H9 (cell line): ENCODE data around the gene OR52B6. TPM values are rescaled to one million over a fixed set of nuclear protein-coding genes. Genes with fewer than 3 reads are reported as not detected.

ENCODE experiments used
- DNase-seq: peaks from one replicate; pipeline ENCODE4 v3.0.0-alpha.2; 2017
- H2AFZ ChIP-seq: one replicate; pipeline ENCODE4 v1.6.1; 2013; ENCODE audit warnings: mild to moderate bottlenecking, low read length, control low read depth, moderate library complexity
- H2AK5ac ChIP-seq: 2 replicates; pipeline ENCODE4 v1.6.1; 2013; ENCODE audit warnings: low read length, control low read depth, mixed read lengths; ENCODE audit not compliant: insufficient read length
- H2BK120ac ChIP-seq: one replicate; pipeline ENCODE4 v1.6.1; 2013; ENCODE audit warnings: low read depth, mild to moderate bottlenecking, low read length, control low read depth, inconsistent platforms; ENCODE audit not compliant: poor library complexity, severe bottlenecking
- H2BK12ac ChIP-seq: 2 replicates; pipeline ENCODE4 v1.6.1; 2013; ENCODE audit warnings: low read length, control low read depth, mixed read lengths, low read depth; ENCODE audit not compliant: insufficient read length
- H2BK15ac ChIP-seq: 2 replicates; pipeline ENCODE4 v1.6.1; 2013; ENCODE audit warnings: low read depth, low read length, control low read depth
- H2BK20ac ChIP-seq: one replicate; pipeline ENCODE4 v1.6.1; 2013; ENCODE audit warnings: low read depth, mild to moderate bottlenecking, low read length, control low read depth, inconsistent platforms; ENCODE audit not compliant: poor library complexity, severe bottlenecking
- H2BK5ac ChIP-seq: 2 replicates; pipeline ENCODE4 v1.6.1; 2013; ENCODE audit warnings: low read length, control low read depth, mixed read lengths; ENCODE audit not compliant: insufficient read length
- H3K14ac ChIP-seq: 2 replicates; pipeline ENCODE4 v1.6.1; 2013; ENCODE audit warnings: low read length, control low read depth; ENCODE audit not compliant: insufficient read depth
- H3K18ac ChIP-seq: 2 replicates; pipeline ENCODE4 v1.6.1; 2013; ENCODE audit warnings: low read depth, mild to moderate bottlenecking, mixed read lengths, low read length, control low read depth; ENCODE audit not compliant: insufficient read length
- H3K23ac ChIP-seq: 2 replicates; pipeline ENCODE4 v1.6.1; 2013; ENCODE audit warnings: low read length, control low read depth, mixed read lengths, low read depth; ENCODE audit not compliant: insufficient read length
- H3K23me2 ChIP-seq: 2 replicates; pipeline ENCODE4 v1.6.1; 2013; ENCODE audit warnings: low read depth, mild to moderate bottlenecking, mixed read lengths, low read length, control low read depth; ENCODE audit not compliant: insufficient read length, poor library complexity, severe bottlenecking
- H3K27ac ChIP-seq: 2 replicates; pipeline ENCODE4 v1.5.1; 2013; ENCODE audit warnings: low read length, control low read depth, mixed read lengths, low read depth; ENCODE audit not compliant: insufficient read length
- H3K27me3 ChIP-seq: 2 replicates; pipeline ENCODE4 v1.6.1; 2013; ENCODE audit warnings: low read length, control low read depth, inconsistent platforms; ENCODE audit not compliant: insufficient read depth
- H3K4ac ChIP-seq: 2 replicates; pipeline ENCODE4 v1.6.1; 2013; ENCODE audit warnings: low read depth, mild to moderate bottlenecking, control low read depth, inconsistent platforms, low read length, moderate library complexity
- H3K4me1 ChIP-seq: 2 replicates; pipeline ENCODE4 v1.6.1; 2013; ENCODE audit warnings: low read length, control low read depth, inconsistent platforms; ENCODE audit not compliant: insufficient read depth
- H3K4me2 ChIP-seq: 2 replicates; pipeline ENCODE4 v1.6.1; 2013; ENCODE audit warnings: low read length, control low read depth, mixed read lengths; ENCODE audit not compliant: insufficient read length, insufficient read depth
- H3K56ac ChIP-seq: 2 replicates; pipeline ENCODE4 v1.6.1; 2013; ENCODE audit warnings: low read depth, mild to moderate bottlenecking, mixed read lengths, low read length, control low read depth; ENCODE audit not compliant: insufficient read length
- H3K79me1 ChIP-seq: 2 replicates; pipeline ENCODE4 v1.6.1; 2013; ENCODE audit warnings: low read depth, mild to moderate bottlenecking, moderate library complexity, low read length, control low read depth, inconsistent platforms; ENCODE audit not compliant: insufficient read depth, poor library complexity, severe bottlenecking
- H3K79me2 ChIP-seq: 2 replicates; pipeline ENCODE4 v1.6.1; 2013; ENCODE audit warnings: low read length, control low read depth, inconsistent platforms; ENCODE audit not compliant: insufficient read depth
- H3K9ac ChIP-seq: 2 replicates; pipeline ENCODE4 v1.6.1; 2013; ENCODE audit warnings: low read length, control low read depth, mixed read lengths; ENCODE audit not compliant: insufficient read length; ENCODE audit errors: extremely low read depth
- H3K9me3 ChIP-seq: one replicate; pipeline ENCODE4 v1.6.1; 2013; ENCODE audit warnings: low read depth, low read length, inconsistent platforms; ENCODE audit not compliant: control insufficient read depth
- H3T11ph ChIP-seq: one replicate; pipeline ENCODE4 v1.6.1; 2013; ENCODE audit warnings: mild to moderate bottlenecking, low read length, control low read depth, inconsistent platforms
- H4K20me1 ChIP-seq: one replicate; pipeline ENCODE4 v1.6.1; 2013; ENCODE audit not compliant: control insufficient read depth, insufficient read length, insufficient read depth
- H4K5ac ChIP-seq: 2 replicates; pipeline ENCODE4 v1.6.1; 2013; ENCODE audit warnings: low read depth, mild to moderate bottlenecking, mixed read lengths, low read length, control low read depth; ENCODE audit not compliant: insufficient read length
- H4K8ac ChIP-seq: replicated peaks from 2 replicates; pipeline ENCODE4 v1.6.1; 2013; ENCODE audit warnings: low read length, control low read depth, mixed read lengths, low read depth; ENCODE audit not compliant: insufficient read length
- H4K91ac ChIP-seq: 2 replicates; pipeline ENCODE4 v1.6.1; 2013; ENCODE audit warnings: low read depth, mild to moderate bottlenecking, moderate library complexity, mixed read lengths, low read length, control low read depth; ENCODE audit not compliant: insufficient read length
- H3K27ac Mint-ChIP-seq, 3 experiments: 2 replicates in 2 of 3; 3 replicates in 1 of 3; pipeline ENCODE4 v1.8.0; 2020 to 2021; ENCODE audit warnings: mixed read lengths in 3 of 3, mild to moderate bottlenecking in 1 of 3, moderate library complexity in 1 of 3
- H3K27me3 Mint-ChIP-seq: 2 replicates; pipeline ENCODE4 v1.8.0; 2021; ENCODE audit warnings: low read depth, mild to moderate bottlenecking, moderate library complexity, mixed read lengths
- H3K36me3 Mint-ChIP-seq, 3 experiments: 2 replicates in 2 of 3; 3 replicates in 1 of 3; pipeline ENCODE4 v1.8.0; 2020 to 2021; ENCODE audit warnings: low read depth in 3 of 3, mixed read lengths in 3 of 3; ENCODE audit not compliant: insufficient read depth in 1 of 3
- H3K4me1 Mint-ChIP-seq, 2 experiments: 2 replicates each; pipeline ENCODE4 v1.8.0; 2020; ENCODE audit warnings: mixed read lengths in 2 of 2
- H3K4me3 Mint-ChIP-seq, 2 experiments: 2 replicates in 1 of 2; 3 replicates in 1 of 2; pipeline ENCODE4 v1.8.0; 2020 to 2021; ENCODE audit warnings: mild to moderate bottlenecking in 2 of 2, mixed read lengths in 2 of 2, moderate library complexity in 1 of 2
- H3K9me3 Mint-ChIP-seq, 2 experiments: 2 replicates in 1 of 2; 3 replicates in 1 of 2; pipeline ENCODE4 v1.8.0; 2020; ENCODE audit warnings: mild to moderate bottlenecking in 2 of 2, mixed read lengths in 2 of 2, moderate library complexity in 1 of 2
- WGBS: extraction: QIAGEN DNeasy Blood & Tissue Kit; methylation state at CpG from one replicate; pipeline ENCODE4 v1.1.7; 2013; ENCODE audit warnings: missing lambda C conversion rate, low lambda C conversion rate, mixed read lengths; ENCODE audit not compliant: insufficient read length; ENCODE audit errors: extremely low coverage; 5-methylcytosine and 5-hydroxymethylcytosine counted together
- total RNA-seq: library from RNA; stranded (reverse); gene quantifications from 2 replicates; pipeline ENCODE4 v1.2.1, GENCODE V29; 2021
- TF ChIP-seq, protein P1 (sequence below): fragments of 200-600 bp; sonication (generic); conservative IDR thresholded peaks from 3 replicates; pipeline ENCODE4 v1.8.0; 2021; ENCODE audit warnings: antibody characterized with exemption, mild to moderate bottlenecking

OR52B6 gene
- total RNA-seq, 1 experiment from 2014 or later: not detected

DNA sequence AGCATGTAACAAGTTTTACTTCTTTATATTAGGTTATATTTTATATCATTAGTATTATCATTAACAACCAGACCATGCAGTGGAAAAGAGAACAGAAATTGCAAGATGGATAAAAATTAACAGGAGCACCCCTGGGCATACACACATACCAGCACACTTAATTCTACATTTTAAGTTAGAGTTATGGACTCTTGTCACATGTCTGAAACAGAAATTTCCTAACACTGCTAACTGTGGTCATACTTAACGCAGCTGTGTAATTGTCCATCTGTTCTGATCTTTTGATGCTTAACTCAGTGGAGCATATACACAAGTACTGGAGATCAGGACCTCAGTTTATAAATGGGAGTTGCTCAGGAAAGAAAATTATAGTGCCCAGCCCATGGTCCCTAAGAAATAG, 32.7 kb upstream of the OR52B6 start:
- Histone ChIP-seq H3K79me1 (no peaks in the 10 kb centered on the region), H2AK5ac (no peak overlapping the region), H3T11ph (no peak overlapping the region), H2BK5ac (no peak overlapping the region), H3K14ac (no peak overlapping the region), H4K20me1 (no peaks in the 10 kb centered on the region), H2AFZ (no peak overlapping the region), H3K4me1 (no peaks in the 10 kb centered on the region), H4K8ac (no peak overlapping the region), H3K4ac (no peak overlapping the region), H3K18ac (no peak overlapping the region), H3K23me2 (no peaks in the 10 kb centered on the region), H2BK15ac (no peak overlapping the region), H4K91ac (no peak overlapping the region), H3K79me2 (no peaks in the 10 kb centered on the region), H3K9me3 (no peaks in the 10 kb centered on the region), H3K27ac (no peak overlapping the region), H3K23ac (no peak overlapping the region), H3K27me3 (no peaks in the 10 kb centered on the region), H2BK12ac (no peak overlapping the region), H3K56ac (no peak overlapping the region), H2BK20ac (no peak overlapping the region), H4K5ac (no peak overlapping the region), H3K9ac (no peak overlapping the region), H2BK120ac (no peak overlapping the region), H3K4me2 (no peak overlapping the region)
- Mint-ChIP-seq H3K27ac (no peak overlapping the region), H3K4me3 (no peak overlapping the region), H3K4me1 (no peaks in the 10 kb centered on the region), H3K27me3 (peaks cover 3% of the 10 kb centered on the region; the same call in 1 of the 2 replicates), H3K9me3 (no peaks in the 10 kb centered on the region), H3K36me3 (no peaks in the 10 kb centered on the region)
- TF ChIP-seq, protein P1, sequence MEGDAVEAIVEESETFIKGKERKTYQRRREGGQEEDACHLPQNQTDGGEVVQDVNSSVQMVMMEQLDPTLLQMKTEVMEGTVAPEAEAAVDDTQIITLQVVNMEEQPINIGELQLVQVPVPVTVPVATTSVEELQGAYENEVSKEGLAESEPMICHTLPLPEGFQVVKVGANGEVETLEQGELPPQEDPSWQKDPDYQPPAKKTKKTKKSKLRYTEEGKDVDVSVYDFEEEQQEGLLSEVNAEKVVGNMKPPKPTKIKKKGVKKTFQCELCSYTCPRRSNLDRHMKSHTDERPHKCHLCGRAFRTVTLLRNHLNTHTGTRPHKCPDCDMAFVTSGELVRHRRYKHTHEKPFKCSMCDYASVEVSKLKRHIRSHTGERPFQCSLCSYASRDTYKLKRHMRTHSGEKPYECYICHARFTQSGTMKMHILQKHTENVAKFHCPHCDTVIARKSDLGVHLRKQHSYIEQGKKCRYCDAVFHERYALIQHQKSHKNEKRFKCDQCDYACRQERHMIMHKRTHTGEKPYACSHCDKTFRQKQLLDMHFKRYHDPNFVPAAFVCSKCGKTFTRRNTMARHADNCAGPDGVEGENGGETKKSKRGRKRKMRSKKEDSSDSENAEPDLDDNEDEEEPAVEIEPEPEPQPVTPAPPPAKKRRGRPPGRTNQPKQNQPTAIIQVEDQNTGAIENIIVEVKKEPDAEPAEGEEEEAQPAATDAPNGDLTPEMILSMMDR: no peak
- no CpG with 5 or more reads among the region's 1 CpG for WGBS
- DNase-seq: no peak
